ENCODE data around the gene DYRK1B. TPM values are rescaled to one million over a fixed set of nuclear protein-coding genes. Genes with fewer than 3 reads are reported as not detected.

The DYRK1B gene
- total RNA-seq, 1 donor from 2014 or later, result 28.4 TPM

- Histone ChIP-seq H3K4me3 (no peak overlapping the region), H3K27ac (no peak overlapping the region), H3K27me3 (ENCODE audit: low read depth) (no peaks in the 10 kb centered on the region), H3K36me3 (no peaks in the 10 kb centered on the region), H3K9me3 (no peaks in the 10 kb centered on the region), H3K4me1 (no peaks in the 10 kb centered on the region)
- intact Hi-C loops (cut with DNase I), result no loop called here
- ATAC-seq, result no peak
- TF ChIP-seq, protein P1, sequence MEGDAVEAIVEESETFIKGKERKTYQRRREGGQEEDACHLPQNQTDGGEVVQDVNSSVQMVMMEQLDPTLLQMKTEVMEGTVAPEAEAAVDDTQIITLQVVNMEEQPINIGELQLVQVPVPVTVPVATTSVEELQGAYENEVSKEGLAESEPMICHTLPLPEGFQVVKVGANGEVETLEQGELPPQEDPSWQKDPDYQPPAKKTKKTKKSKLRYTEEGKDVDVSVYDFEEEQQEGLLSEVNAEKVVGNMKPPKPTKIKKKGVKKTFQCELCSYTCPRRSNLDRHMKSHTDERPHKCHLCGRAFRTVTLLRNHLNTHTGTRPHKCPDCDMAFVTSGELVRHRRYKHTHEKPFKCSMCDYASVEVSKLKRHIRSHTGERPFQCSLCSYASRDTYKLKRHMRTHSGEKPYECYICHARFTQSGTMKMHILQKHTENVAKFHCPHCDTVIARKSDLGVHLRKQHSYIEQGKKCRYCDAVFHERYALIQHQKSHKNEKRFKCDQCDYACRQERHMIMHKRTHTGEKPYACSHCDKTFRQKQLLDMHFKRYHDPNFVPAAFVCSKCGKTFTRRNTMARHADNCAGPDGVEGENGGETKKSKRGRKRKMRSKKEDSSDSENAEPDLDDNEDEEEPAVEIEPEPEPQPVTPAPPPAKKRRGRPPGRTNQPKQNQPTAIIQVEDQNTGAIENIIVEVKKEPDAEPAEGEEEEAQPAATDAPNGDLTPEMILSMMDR (IDR thresholded peaks at IDR 0.05), result no peak
- no peak for DNase-seq
These were observed 18.9 kb upstream of the DYRK1B start for GRCh38 chr19:39852882-39853281.

GRCh38 chr19:39850892-39851291, 16.9 kb upstream of the DYRK1B start:
- intact Hi-C loops (cut with DNase I), result no loop called here

GRCh38 chr19:39848392-39848791, 14.4 kb upstream of the DYRK1B start:
- ATAC-seq (no peak), DNase-seq (no peak)
- Histone ChIP-seq H3K36me3 (no peaks in the 10 kb centered on the region), H3K27ac (no peak overlapping the region), H3K4me3 (no peak overlapping the region), H3K27me3 (ENCODE audit: low read depth) (no peaks in the 10 kb centered on the region), H3K4me1 (peaks cover 33% of the 10 kb centered on the region), H3K9me3 (no peaks in the 10 kb centered on the region)
- TF ChIP-seq, protein P1 (IDR thresholded peaks at IDR 0.05), result no peak
- intact Hi-C loops (cut with DNase I), result no loop called here

More at GRCh38 chr19:39850892-39851291, 16.9 kb upstream of the DYRK1B start:
- no peaks in the 10 kb centered on the region for H3K9me3 ChIP-seq
- H3K27me3 ChIP-seq (ENCODE audit: low read depth), result no peaks in the 10 kb centered on the region
- H3K4me1 ChIP-seq, result peaks cover 9% of the 10 kb centered on the region
- no peak for ATAC-seq
- H3K36me3 ChIP-seq, result no peaks in the 10 kb centered on the region
- H3K4me3 ChIP-seq, result no peak overlapping the region
- H3K27ac ChIP-seq, result no peak overlapping the region
- TF ChIP-seq, protein P1 (IDR thresholded peaks at IDR 0.05), result no peak
- DNase-seq, result no peak

GRCh38 chr19:39847525-39847924, 13.6 kb upstream of the DYRK1B start:
- H3K9me3 ChIP-seq, result no peaks in the 10 kb centered on the region
- TF ChIP-seq, protein P1 (IDR thresholded peaks at IDR 0.05), result no peak
- no peak for DNase-seq
- no peak overlapping the region for H3K4me3 ChIP-seq
- intact Hi-C loops (cut with DNase I), result no loop called here
- no peak for ATAC-seq
- no peak overlapping the region for H3K27ac ChIP-seq
- H3K36me3 ChIP-seq, result no peaks in the 10 kb centered on the region
- H3K27me3 ChIP-seq (ENCODE audit: low read depth), result no peaks in the 10 kb centered on the region
- peaks cover 36% of the 10 kb centered on the region for H3K4me1 ChIP-seq

- Histone ChIP-seq H3K4me3 (peak overlapping the region; percentile 91), H3K9me3 (no peaks in the 10 kb centered on the region), H3K27me3 (ENCODE audit: low read depth) (no peaks in the 10 kb centered on the region), H3K36me3 (no peaks in the 10 kb centered on the region), H3K4me1 (peaks cover 42% of the 10 kb centered on the region), H3K27ac (peak overlapping the region; percentile 87)
- intact Hi-C loops (cut with DNase I), result no loop called here
- no peak for DNase-seq
- TF ChIP-seq, protein P1 (IDR thresholded peaks at IDR 0.05), result no peak
- no peak for ATAC-seq
These were observed 12.9 kb upstream of the DYRK1B start for GRCh38 chr19:39846678-39847486.
